GM12891 (cell line): ENCODE results near the gene SOX12.

Source experiments
- POLR2A ChIP-seq: IDR thresholded peaks from 2 replicates; pipeline ENCODE4 v1.6.1; 2011; ENCODE audit warnings: low read depth, low read length, control low read depth
- POU2F2 ChIP-seq: IDR thresholded peaks from 2 replicates; pipeline ENCODE4 v1.6.1; 2011; ENCODE audit warnings: low read depth, mild to moderate bottlenecking, control low read depth, low read length, moderate library complexity

DNA sequence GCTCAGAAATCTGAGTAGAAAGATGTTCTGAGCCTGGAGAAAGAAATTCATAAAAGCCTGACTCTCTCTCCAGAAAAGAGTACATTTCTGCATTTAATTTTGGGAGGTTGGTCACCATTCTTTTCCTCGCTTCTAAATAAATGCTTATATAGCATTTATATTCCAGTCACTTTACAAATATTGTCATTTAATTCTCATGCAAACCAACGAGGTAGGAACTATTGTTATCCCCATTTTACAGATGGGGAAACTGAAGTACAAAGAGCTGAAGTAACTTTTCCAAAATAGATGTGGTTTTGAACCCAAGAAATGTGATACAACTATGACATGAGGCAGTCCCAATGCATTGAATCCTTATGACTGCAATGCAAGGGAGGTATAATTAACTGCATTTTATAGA is 50.7 kb downstream of the SOX12 start:
- TF ChIP-seq POLR2A (no peak), POU2F2 (no peak)
